Measurements from ENCODE around the gene RERE.
A peak's percentile ranks its signal among the peaks of the same experiment; 100 is the strongest.
"Not testable (repeated sequence)": the region's sequence is repeated elsewhere in the genome, so short reads cannot be mapped to it uniquely, and the experiment has no call there.

The RERE gene

DNA sequence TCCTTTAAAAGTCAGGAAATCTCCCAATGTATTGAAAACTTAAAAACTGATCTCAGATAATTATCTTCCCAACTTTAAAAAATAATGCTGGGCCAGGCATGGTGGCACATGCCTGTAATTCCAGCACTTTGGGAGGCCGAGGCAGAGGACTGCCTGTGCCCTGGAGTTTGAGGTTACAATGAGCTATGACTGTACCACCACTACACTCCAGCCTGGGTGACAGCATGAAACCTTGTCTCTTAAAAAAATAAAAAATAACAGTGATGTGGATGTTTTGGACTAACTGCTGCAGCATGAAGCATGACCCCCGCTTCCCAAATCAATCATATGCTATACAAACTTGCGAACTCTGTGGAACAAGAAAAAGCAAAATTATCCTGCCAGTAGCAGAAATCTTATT, 186.3 kb downstream of the RERE start:
- peak; percentile 13 for DNase-seq

DNA sequence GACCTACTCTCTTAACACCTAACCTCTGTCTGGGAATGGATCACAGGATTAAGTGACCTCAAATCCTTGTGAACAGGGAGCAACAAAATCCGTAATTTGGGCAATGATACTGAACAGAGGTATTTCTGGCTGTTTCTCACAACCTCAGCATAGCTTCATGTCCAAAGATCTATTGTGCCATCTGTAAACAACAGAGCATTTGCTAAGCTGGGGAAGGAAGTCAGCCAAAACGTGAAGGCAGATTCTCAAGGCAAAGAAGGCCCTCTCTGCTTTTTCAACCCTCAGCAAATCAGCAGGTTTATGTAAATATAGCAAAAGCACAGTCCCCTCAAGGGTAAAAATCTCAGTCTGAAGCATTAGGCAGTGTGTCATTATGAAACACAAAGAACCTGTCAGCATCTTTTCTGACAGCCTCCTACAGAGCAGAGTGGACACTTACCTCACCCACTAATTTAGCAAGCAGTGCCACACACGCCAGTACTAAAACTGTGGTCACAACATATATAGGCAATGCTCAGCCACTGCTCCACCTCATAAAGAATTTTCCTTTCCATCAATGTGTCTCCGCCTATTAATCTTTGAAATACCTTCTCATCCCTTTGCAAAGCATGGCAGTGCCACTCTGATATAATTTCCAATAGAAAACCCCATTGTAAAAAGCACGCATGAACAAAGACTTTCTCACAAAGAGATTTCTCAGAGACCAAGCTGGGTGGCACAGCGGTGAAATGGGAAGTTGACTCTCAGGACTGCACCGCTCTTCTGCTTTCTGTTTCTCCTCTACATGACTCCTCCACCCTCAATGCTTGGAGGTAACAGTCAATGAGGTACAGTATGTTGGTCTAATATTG, 188.0 kb downstream of the RERE start:
- DNase-seq: no peak

DNA sequence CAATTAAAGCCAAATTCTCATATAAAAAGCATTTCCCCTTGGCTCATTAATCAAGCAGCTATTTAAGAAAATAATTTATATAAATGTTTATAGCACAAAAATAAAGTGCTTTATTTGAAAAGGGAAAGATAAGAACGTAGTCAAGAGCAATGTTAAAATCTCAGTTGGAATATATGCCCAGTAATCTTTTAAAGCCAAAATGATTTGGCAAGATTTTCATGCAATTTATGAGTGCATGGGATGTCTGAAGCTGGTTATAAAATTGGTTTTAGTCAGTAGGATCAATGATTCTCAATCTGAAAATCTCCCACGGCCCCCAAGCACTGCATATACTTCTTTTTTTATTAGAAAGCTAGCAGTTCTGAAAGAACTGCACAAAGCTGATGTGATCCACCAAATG, 188.8 kb downstream of the RERE start:
- no peak for DNase-seq

DNA sequence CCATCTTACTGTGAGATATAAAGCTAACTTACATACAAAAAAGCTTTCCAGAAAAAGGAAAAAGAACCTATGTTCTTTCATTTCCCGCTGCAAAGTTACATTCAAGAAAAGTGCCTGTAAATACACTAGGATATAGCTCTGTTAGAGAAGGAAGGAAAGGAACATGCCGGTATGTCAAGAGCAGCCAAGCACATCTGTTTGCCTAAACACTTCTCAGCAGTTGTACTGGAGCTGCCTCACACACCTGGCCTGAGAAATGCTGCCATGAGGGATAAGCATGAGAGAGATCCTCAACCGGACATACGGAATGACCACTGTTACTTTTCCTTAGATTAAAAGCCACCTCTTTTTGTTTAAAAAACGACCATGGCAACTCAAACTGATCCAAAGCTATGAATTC, 189.7 kb downstream of the RERE start:
- no peak for DNase-seq

DNA sequence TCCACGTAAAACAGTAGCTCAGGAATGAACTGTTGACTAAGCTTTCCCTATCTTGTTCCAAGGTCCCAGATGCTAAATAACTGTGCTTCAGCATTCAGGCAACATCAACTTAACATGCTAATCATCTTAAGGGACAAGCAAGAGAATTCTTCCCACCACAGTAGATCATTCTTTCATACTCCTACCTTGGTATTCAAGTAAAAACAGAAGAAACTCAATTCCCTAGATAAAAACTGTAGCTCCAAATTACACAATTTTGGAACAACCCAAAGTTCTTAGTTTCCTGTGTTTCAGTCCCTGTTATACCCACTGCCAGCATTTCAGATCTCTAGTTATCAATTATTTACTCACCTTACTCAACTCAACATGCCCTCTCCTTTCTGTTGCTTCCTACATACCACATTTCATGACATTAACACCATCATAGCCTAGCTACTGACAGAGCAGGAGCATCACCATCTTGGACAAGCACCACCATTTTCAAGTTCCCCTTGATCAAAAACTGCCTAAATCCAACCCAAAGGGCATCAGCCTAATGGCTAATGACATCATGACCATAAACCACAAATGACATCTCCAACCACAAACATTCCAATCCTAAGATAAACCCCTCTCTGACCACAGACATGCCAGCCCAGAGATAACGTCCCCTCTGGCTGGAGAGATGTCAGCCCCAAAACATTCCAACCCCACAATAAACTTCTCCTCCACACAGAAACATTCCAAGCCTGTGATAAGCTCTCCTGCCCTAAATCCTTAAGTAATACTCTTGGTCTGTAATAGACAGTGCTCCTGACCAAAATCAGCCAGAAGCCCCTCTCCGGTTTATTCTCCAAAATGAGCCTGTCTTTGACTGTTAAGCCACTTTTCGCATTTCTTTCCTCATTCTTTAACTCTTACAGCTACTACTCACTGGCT, 191.2 kb downstream of the RERE start:
- peak; percentile 95 for DNase-seq

DNA sequence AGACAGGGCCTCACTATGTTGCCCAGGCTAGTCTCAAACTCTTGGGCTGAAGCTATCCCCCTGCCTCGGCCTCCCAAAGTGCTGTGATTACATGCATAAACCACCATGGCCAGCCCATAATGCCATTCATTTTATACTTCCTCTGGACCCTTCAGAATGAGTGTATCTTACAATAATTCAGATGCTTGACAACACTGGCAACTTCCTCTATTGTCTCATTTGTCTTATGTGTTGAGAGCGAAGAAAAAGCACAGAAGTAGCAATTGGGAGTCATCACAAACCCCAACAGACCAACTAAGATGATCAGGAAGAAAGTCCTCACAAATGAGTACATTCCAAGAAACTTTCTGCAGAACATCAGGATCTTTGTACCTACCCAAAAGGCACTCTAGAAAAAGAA, 191.9 kb downstream of the RERE start:
- peak; percentile 34 for DNase-seq

DNA sequence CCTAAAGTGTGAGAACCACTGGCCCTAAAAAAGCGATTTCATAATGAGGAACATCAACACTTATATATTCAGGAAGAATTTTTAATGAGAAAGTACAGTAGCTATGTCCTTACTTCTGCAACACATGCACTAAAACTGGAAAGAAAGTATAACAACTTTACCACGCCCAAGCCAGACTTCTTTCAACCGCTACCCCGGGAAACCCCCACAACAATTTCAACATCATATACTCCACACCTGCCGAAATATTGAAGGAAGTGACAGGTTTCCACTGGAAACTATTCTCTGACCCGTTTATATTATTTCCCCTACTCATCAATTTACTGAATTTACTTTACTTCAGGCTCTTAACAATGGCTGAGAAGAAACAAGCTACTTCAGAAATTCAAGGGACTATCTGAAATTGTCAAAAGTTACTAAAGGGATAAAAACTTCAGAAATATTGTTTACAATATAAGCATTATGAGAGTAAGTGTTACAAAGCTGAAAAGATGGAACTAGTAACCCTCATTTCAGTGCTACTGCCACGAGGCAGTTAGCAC, 193.7 kb downstream of the RERE start:
- not testable (repeated sequence) for DNase-seq

DNA sequence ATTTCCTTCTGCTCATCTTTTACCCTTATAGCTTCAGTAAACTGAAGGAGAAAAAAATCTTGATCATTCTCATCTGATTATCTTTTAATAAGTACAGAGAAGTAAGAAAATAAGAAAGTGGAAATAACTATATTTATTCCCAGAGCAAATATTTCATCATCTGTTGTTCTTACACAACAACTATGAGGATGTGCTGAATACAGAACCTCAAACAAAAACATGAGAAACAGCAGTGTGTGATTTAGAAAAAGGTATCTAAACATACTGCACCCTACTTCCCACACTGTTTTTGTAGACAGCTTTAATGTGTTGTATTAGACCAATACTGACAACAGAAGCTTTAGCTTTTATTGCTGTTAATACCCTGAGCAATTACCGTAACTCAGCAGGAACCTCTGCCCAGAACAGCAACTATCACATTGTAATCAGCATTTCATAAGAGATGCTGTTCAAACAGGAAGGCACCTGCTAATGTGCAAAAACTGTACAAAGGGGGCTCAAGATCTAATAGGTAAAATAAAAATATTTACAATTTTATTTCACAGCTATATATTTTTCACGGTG, 195.6 kb downstream of the RERE start:
- not testable (repeated sequence) for DNase-seq

DNA sequence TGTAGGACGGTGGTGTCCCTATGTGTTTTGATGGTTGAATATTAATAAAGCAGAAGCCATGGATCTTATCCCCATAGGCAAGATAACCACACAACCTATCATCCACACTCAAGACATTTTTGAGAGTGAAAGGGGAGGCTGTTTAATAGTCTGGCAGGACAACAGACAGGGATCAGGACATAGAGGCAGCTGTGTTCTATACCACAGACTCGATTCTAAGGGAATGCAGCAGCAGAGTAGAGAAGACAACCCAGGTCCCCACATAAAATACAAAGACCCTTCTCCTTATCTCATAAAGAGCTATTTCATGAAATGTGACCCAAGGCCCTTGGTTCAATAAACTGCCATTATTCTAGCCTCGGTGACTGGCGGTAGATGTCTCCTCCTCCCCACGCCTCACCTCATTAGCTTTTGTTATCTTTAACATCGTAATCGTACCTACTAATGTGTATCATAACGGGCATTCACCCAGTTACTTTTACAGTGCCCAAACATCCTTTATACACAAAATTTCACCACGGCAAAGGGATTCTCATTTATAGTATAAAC, 196.3 kb downstream of the RERE start:
- DNase-seq: not testable (repeated sequence)

DNA sequence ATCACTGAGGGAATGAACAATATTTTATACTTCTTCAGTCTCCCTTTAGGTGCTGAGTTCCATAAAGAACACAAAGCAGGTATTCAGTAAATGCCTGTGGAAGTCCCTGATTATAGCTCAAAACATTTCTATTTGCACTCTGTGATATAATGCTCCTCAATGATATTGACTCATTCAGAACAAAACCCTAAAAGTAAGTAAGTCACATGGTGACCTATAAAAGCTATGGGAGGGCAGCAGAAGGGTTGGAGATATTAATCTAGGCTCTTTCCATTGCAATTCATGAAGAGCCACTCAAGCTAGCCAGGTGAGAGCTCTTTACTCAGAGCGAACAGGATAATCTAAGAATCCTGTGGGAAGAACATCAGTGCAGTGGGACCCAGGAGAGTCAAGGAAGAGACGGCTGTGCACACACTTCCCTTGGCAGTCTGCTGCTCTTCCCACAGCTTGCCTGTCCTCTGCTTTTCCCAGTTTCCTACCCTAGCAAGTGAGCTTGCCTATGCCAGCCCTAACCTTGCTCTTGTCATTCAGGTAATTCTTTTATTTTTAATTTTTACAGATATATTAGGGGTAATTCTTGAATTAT, 197.4 kb downstream of the RERE start:
- DNase-seq: not testable (repeated sequence)

DNA sequence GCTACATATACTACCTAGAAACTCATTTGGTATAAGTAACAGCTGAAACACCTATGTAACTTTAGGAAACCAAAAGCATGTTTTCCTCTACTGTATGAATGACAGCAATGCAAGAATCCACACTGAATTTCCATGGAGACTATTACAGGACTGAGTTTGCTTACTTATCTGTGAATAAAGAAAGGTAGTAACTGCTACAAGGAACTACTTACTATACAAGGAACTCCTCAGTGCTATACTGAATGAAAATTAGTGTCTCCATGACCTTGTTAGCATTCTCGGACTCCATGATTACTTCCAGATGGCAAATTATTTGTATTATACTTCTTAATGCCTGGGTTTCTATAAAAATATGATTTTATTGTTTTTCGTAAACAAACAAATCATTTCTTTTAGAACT, 198.0 kb downstream of the RERE start:
- not testable (repeated sequence) for DNase-seq

DNA sequence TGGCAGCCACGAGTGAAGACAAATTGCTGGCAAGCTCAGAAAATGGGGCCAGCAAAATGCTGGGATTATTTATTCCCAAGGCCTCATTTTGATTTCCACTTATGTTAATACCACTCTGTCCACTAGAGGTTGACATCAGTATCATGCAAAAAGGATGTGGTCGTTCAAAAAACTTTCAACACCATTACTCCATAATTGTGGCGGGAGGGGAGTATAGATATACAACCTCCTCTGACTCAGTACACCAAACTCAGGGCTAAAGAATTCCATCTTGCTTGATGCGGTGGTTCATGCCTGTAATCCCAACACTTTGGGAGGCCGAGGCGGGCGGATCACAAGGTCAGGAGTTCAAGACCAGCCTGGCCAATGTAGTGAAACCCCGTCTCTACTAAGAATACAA, 200.6 kb downstream of the RERE start:
- DNase-seq: peak; percentile 84

DNA sequence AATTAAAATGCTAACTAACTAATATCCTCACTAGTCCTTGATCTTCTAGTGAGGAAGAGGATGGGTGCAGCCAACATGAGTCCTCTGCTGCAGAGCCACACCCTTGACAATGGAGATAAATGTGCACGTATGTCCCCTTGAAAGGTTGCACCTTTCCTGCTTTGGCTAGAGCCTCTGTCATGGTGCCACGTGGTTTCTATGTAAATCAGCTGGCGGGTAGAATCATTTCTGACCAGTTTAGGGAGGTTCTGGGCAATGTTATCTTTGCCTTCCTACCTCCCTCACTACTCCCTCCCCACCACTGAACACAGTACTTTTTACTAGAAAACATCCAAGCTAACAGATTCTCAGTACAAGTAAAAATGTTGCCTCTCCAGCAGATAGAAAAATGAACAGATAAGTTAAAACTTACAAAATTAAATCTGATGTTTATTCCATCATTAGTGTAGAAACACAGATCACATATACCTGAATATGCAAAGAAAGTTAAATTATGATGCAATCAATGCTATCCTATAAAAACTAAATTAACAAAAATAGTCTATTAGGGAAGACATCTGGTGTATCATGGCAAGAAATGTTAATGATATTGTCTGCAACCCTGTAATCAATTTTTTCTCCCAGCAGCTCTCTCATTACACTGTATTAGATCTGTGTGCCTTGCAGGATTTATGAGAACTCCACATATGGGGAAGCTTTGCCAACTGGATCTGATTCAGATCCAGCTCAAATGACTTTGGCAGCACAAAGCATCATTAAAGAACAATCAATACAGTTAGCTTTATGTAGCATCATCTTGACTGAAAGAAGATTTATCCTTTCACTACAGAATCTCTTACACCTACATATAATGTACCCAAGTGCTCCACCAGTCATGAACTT, 205.6 kb downstream of the RERE start:
- not testable (repeated sequence) for DNase-seq

DNA sequence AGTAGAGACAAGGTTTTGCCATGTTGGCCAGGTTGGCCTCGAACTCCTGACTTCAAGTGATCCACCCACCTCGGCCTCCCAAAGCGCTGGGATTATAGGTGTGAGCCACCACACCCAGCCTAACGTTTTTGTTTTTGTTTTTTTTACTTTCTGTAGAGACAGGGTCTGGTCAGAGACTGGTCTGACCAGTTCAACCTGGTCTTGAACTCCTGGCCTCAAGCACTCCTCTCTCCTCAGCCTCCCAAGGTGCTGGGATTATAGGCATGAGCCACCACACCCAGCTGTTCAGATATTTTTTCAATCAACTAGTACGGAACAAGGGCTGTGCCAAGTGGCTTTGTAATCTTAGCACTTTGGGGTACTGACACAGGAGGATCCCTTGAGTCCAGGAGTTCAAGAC, 209.5 kb downstream of the RERE start:
- DNase-seq: no peak

DNA sequence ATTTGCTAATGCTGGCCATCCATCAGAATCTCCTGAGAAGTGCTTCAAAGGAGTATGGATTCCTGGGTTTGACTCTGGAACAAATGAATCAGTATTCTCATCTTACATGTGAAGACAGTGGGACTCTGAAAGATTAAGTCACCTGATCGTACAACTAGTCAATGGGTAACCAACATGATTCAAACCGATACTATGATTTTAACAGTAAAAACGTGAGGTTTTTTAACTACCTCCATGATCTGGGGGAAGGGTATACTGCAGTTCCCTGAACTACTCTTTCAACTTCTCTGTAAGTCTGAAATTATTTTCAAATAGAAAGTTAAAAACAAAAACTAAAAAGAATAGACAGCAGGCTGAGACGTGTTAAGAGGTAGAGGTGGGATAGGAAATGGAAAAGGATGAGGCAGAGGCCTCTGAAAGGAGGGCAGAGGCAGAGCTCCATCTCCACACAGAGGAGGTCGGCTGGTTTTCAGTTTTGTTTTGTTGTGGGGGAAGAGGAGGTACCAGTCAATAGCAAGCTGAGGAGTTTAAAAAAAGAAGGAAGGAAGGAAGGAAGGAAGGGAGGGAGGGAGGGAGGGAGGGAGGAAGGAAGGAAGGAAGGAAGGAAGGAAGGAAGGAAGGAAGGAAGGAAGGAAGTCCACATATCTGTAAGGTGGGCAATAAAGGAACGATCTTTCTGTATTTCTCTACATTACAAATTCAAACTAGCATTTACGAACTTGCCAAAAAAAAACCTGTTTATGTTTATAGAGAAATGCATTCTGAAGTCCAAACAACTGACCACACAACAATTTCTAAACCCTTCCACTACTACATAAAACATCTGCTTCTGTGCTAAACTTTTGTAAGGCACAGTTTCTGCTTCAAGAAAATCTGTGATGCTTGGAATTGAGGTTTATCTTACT, 213.1 kb downstream of the RERE start:
- no peak for DNase-seq

DNA sequence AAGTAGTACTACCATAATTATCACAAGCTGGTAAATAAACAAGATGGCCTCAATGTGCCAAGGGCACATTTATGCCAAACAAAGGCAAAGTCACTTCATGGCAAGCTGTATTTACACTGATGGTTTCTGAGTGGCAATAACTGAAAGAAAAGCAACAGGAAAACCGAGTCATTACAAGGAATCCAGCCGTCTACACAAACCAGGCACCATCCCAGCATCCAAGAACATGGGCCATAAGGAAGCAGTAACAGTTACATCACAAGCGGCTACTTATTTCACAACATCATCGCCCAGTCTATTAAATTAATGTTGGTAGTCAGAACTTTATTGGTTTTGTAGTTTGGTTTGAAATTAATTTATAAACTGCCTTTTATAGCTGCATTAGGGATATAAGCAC, 214.2 kb downstream of the RERE start:
- DNase-seq: peak; percentile 37

DNA sequence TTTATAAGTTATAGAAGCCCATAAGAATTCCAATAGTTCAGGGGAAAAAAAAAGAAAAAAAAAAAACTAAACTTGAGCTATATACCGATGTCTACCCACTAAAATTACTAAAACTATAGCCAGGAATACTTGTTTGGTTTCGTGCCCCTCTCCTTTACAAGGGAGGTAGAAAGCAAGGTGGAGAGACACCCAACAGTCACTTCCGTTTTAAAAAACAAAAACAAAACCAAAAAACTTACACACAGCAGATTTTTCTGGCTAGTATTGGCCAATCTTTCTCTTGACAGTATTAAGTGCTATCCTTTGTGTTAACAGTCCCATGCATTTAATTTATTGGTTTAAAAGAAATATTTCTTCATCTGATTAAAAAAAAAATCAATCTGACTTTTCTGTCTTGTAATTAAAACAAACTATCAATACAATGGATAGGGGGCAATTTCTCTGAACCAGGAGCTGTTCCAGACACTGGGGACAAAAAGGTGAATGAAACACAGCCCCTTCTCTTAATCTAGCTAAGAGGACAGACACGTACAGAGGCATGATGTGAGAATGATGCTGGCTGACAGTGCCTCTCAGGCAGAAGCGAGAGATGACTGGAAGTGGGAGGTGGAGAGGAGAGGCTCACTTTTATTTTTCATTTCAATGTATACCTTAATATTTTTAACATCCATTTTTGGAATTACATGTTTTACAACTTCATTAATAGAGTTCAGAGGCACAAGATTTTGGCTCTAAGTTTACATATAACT, 214.8 kb downstream of the RERE start:
- no peak for DNase-seq

DNA sequence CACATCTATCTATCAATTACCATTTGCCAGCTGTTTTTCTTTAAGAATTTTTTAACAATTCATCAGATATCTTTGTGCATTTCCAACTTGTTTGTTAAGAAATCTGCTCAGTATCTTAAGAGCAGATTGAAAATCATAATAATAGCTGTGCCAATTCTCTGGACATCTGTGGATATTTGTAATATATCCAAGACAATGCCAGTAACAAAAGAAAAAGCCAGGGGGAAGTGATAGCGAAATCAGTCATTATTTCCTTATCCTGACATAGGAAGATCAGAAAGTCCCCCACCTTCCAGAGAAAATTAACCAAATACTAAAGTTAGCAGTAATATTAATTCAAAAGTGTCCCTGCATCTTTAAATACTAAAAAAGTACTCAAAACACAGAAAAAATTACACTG, 217.1 kb downstream of the RERE start:
- DNase-seq: no peak

DNA sequence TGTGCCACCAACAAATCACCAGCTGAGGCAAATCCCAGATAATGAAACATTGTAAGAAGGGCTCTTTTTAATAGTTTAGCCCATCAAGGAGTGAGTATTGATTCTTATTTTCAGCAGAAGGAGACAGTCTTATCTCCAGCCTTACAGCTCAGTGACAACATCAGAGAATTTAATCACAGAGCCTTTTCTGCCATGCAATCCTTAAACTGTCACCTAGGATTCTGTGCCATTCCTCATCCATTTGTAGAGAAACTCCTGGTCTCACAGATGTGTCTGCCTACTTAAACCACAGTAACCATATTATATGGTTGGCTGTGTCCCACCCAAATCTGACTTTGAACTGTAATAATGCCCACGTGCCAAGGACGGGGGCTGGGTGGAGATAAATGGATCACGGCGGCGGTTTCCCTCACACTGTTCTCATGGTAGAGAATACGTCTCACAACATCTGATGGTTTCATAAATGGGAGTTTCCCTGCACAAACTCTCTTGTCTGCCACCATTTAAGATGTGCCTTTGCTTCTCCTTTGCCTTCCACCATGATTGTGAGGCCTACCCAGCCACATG, 217.7 kb downstream of the RERE start:
- DNase-seq: no peak

All from fibroblast of upper back skin (primary cell).